Upper lobe of left lung (tissue), 6 donors: ENCODE results near the gene INSM1. TPM values are rescaled to one million over a fixed set of nuclear protein-coding genes. Genes with fewer than 3 reads are reported as not detected.

Experiments used
- ATAC-seq, 2 donors: fragments of 200-7000 bp; cut with Tn5 transposase; one replicate each; pipeline ENCODE4 v1.9.1; 2022; ENCODE audit warnings: mild to moderate bottlenecking in 2 of 2, moderate library complexity in 2 of 2; ENCODE audit not compliant: low FRiP score in 2 of 2
- DNase-seq, 2 donors: peaks; one replicate each; pipeline ENCODE4 v3.0.0-alpha.2; 2019 to 2020
- H3K27ac ChIP-seq, 4 donors: fragments of 200-600 bp; sonication (generic); one replicate each; pipeline ENCODE4 v1.5.1; 2016 to 2019
- H3K27me3 ChIP-seq, 4 donors: fragments of 200-600 bp; sonication (generic); one replicate each; pipeline ENCODE4 v1.5.1; 2017 to 2019
- H3K36me3 ChIP-seq, 4 donors: fragments of 200-600 bp; sonication (generic); one replicate each; pipeline ENCODE4 v1.5.1; 2016 to 2019
- H3K4me1 ChIP-seq, 4 donors: fragments of 200-600 bp; sonication (generic); one replicate each; pipeline ENCODE4 v1.5.1; 2018 to 2019
- H3K4me3 ChIP-seq, 4 donors: fragments of 200-600 bp; sonication (generic); one replicate each; pipeline ENCODE4 v1.5.1; 2017 to 2019; ENCODE audit warnings: mild to moderate bottlenecking in 2 of 4, moderate library complexity in 1 of 4
- H3K9me3 ChIP-seq, 4 donors: fragments of 200-600 bp; sonication (generic); one replicate each; pipeline ENCODE4 v1.5.1; 2018 to 2019
- CTCF ChIP-seq, 6 experiments: fragments of 450-650 bp in 4 of 6; fragments of 200-600 bp in 2 of 6; sonication (generic) in 2 of 6; IDR thresholded peaks; one replicate each; pipeline ENCODE4 v1.5.1; 2016 to 2019; ENCODE audit warnings: antibody characterized with exemption in 6 of 6
- EP300 ChIP-seq, 4 donors: sonication (generic); formaldehyde crosslinking; IDR thresholded peaks; one replicate each; pipeline ENCODE4 v1.5.1; 2017; ENCODE audit warnings: antibody characterized with exemption in 4 of 4, control low read depth in 2 of 4
- POLR2A ChIP-seq, 4 donors: fragments of 450-650 bp; IDR thresholded peaks; one replicate each; pipeline ENCODE4 v1.5.1; 2016 to 2017; ENCODE audit warnings: antibody characterized with exemption in 4 of 4, mild to moderate bottlenecking in 2 of 4
- POLR2AphosphoS5 ChIP-seq, 2 donors: sonication (generic); formaldehyde crosslinking; IDR thresholded peaks; one replicate each; pipeline ENCODE4 v1.5.1; 2017; ENCODE audit warnings: antibody characterized with exemption in 2 of 2
- WGBS, 2 donors: methylation state at CpG; one replicate each; pipeline ENCODE4 v1.1.5; 2017 to 2018; 5-methylcytosine and 5-hydroxymethylcytosine counted together
- total RNA-seq, 6 donors: library from RNA; depleted of rRNA in 4 of 6; stranded (reverse); fragments of >200 nt in 4 of 6; gene quantifications; one replicate each; pipeline versions ENCODE4 v1.1.0 to v1.2.1, GENCODE V29; 2016 to 2021
- donor health status: DM: no; HTN: no; CAD: no; lungs with moderate emphysema.
- donor health status: DM: no; HTN: yes; CAD: no; lungs with severe emphysema.

Gene INSM1
- total RNA-seq, 6 donors from 2014 or later, result not detected

- TF ChIP-seq CTCF (IDR thresholded peaks at IDR 0.05) (no peak), POLR2A (IDR thresholded peaks at IDR 0.05) (no peak), POLR2AphosphoS5 (IDR thresholded peaks at IDR 0.05) (no peak), EP300 (IDR thresholded peaks at IDR 0.05) (no peak)
These were observed 9.1 kb upstream of the INSM1 start for GRCh38 chr20:20358801-20359200.

GRCh38 chr20:20359628-20360027, 8.3 kb upstream of the INSM1 start:
- no peak for ATAC-seq
- Histone ChIP-seq H3K4me1 (peaks cover 11 to 23% (median 20%) of the 10 kb centered on the region in 4 donors), H3K27ac (no peak overlapping the region), H3K9me3 (no peaks in the 10 kb centered on the region), H3K4me3 (no peak overlapping the region), H3K36me3 (no peaks in the 10 kb centered on the region), H3K27me3 (peaks cover 0 to 23% (median 12%) of the 10 kb centered on the region in 4 donors)
- TF ChIP-seq POLR2AphosphoS5 (IDR thresholded peaks at IDR 0.05) (no peak), POLR2A (IDR thresholded peaks at IDR 0.05) (no peak), EP300 (IDR thresholded peaks at IDR 0.05) (no peak), CTCF (IDR thresholded peaks at IDR 0.05) (no peak)
- WGBS, 2 donors, result 73 to 83% methylated on average over 6 of the region's 6 CpGs
- DNase-seq, result no peak

More at GRCh38 chr20:20358801-20359200, 9.1 kb upstream of the INSM1 start:
- H3K9me3 ChIP-seq, result no peaks in the 10 kb centered on the region
- H3K4me1 ChIP-seq, result peaks cover 5 to 14% (median 12%) of the 10 kb centered on the region in 4 donors
- peaks cover 0 to 15% (median 3%) of the 10 kb centered on the region in 4 donors for H3K27me3 ChIP-seq
- ATAC-seq (no peak), DNase-seq (no peak)
- H3K27ac ChIP-seq, result no peak overlapping the region
- H3K36me3 ChIP-seq, result no peaks in the 10 kb centered on the region
- H3K4me3 ChIP-seq, result no peak overlapping the region

- no peak for TF ChIP-seq EP300 (IDR thresholded peaks at IDR 0.05)
- peak; percentile 53 to 76 (median 62) for TF ChIP-seq CTCF (IDR thresholded peaks at IDR 0.05)
- TF ChIP-seq POLR2A (IDR thresholded peaks at IDR 0.05), result no peak
- no peak for TF ChIP-seq POLR2AphosphoS5 (IDR thresholded peaks at IDR 0.05)
- WGBS, 2 donors, result 0 to 2% methylated on average over 6 of the region's 6 CpGs
- H3K4me1 ChIP-seq, result peaks cover 11 to 31% (median 21%) of the 10 kb centered on the region in 4 donors
- H3K9me3 ChIP-seq, result no peaks in the 10 kb centered on the region
- no peak overlapping the region for H3K4me3 ChIP-seq
- ATAC-seq (peak; percentile 73 to 92), DNase-seq (no peak)
- peaks cover 0 to 32% (median 20%) of the 10 kb centered on the region in 4 donors for H3K27me3 ChIP-seq
- no peaks in the 10 kb centered on the region for H3K36me3 ChIP-seq
- no peak overlapping the region for H3K27ac ChIP-seq
These were observed 7.4 kb upstream of the INSM1 start for GRCh38 chr20:20360464-20360863.

- no peak for TF ChIP-seq POLR2AphosphoS5 (IDR thresholded peaks at IDR 0.05)
- no peak for TF ChIP-seq EP300 (IDR thresholded peaks at IDR 0.05)
- no peak for TF ChIP-seq POLR2A (IDR thresholded peaks at IDR 0.05)
- DNase-seq (peak in 1 of 2 donors; percentile 25), ATAC-seq (no peak)
- no peaks in the 10 kb centered on the region for H3K9me3 ChIP-seq
- H3K36me3 ChIP-seq, result no peaks in the 10 kb centered on the region
- no peak overlapping the region for H3K27ac ChIP-seq
- no peak overlapping the region for H3K4me3 ChIP-seq
- peaks cover 0 to 54% (median 33%) of the 10 kb centered on the region in 4 donors for H3K27me3 ChIP-seq
- H3K4me1 ChIP-seq, result peaks cover 22 to 46% (median 34%) of the 10 kb centered on the region in 4 donors
- WGBS, 2 donors, result 9% methylated on average over 17 of the region's 17 CpGs
These were observed 5.0 kb upstream of the INSM1 start for GRCh38 chr20:20362774-20363433.

GRCh38 chr20:20363434-20363798, 4.5 kb upstream of the INSM1 start:
- 6 to 9% methylated on average over 14 to 15 of the region's 15 CpGs for WGBS, 2 donors
- peaks cover 25 to 51% (median 36%) of the 10 kb centered on the region in 4 donors for H3K4me1 ChIP-seq
- DNase-seq, result no peak
- peaks cover 0 to 57% (median 35%) of the 10 kb centered on the region in 4 donors for H3K27me3 ChIP-seq
- TF ChIP-seq POLR2A (IDR thresholded peaks at IDR 0.05), result no peak
- no peaks in the 10 kb centered on the region for H3K36me3 ChIP-seq
- no peak overlapping the region for H3K4me3 ChIP-seq
- no peak for ATAC-seq
- H3K27ac ChIP-seq, result no peak overlapping the region
- no peaks in the 10 kb centered on the region for H3K9me3 ChIP-seq
